ENCODE measurements around the gene HTR3D.

- TF ChIP-seq, protein P1, sequence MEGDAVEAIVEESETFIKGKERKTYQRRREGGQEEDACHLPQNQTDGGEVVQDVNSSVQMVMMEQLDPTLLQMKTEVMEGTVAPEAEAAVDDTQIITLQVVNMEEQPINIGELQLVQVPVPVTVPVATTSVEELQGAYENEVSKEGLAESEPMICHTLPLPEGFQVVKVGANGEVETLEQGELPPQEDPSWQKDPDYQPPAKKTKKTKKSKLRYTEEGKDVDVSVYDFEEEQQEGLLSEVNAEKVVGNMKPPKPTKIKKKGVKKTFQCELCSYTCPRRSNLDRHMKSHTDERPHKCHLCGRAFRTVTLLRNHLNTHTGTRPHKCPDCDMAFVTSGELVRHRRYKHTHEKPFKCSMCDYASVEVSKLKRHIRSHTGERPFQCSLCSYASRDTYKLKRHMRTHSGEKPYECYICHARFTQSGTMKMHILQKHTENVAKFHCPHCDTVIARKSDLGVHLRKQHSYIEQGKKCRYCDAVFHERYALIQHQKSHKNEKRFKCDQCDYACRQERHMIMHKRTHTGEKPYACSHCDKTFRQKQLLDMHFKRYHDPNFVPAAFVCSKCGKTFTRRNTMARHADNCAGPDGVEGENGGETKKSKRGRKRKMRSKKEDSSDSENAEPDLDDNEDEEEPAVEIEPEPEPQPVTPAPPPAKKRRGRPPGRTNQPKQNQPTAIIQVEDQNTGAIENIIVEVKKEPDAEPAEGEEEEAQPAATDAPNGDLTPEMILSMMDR (IDR thresholded peaks at IDR 0.05), result peak in 1 of 5 experiments; percentile 19
- TF ChIP-seq EP300 (IDR thresholded peaks at IDR 0.05; ENCODE audit: low read depth) (no peak), POLR2A (IDR thresholded peaks at IDR 0.05) (no peak)
Measured at GRCh38 chr3:184011937-184012889, 19.3 kb upstream of the HTR3D start.

All from transverse colon (tissue), 3 donors.